ENCODE data around the gene CPEB4.

CPEB4 gene

DNA sequence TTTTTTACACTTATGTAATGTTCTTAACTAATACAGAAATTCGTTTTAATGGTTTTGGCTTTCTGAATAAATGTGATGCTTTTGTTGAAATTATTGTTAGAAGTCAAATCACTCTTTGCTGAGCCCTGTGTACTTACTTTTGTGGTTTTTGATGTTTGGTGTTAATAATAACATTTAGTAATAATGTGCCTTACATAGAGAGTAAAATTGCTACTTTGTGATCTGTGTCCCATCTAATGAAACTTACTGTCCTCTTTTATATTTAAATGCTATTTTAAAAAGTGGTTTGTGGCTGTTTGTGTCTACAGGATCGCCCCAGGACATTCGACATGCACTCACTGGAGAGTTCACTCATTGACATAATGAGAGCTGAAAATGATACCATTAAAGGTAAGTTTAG lies 22.1 kb downstream of the CPEB4 start:
- H3K4me2 ChIP-seq (ENCODE audit: low read length): no peak overlapping the region
- no peak overlapping the region for H3K4me3 ChIP-seq (ENCODE audit: low read depth, low read length)
- no peak overlapping the region for H4K12ac ChIP-seq (ENCODE audit: low read depth, low read length)
- no peak overlapping the region for H2BK12ac ChIP-seq (ENCODE audit: low read length)
- no CpG with 5 or more reads among the region's 3 CpGs for WGBS (ENCODE audit: extremely low coverage, insufficient coverage, insufficient read length)
- no peak overlapping the region for H3K14ac ChIP-seq (ENCODE audit: low read length)
- no peak overlapping the region for H2BK120ac ChIP-seq (ENCODE audit: insufficient read depth, low read length, poor library complexity)
- H3K79me1 ChIP-seq (ENCODE audit: low read length): no peaks in the 10 kb centered on the region
- no peak overlapping the region for H2AFZ ChIP-seq (ENCODE audit: insufficient read depth, low read length, poor library complexity)
- H4K91ac ChIP-seq (ENCODE audit: low read depth, low read length): no peak overlapping the region
- H3K4me1 ChIP-seq (ENCODE audit: control insufficient read depth in 1 of 2, insufficient read depth in 2 of 2, low read length in 2 of 2): no peaks in the 10 kb centered on the region
- no peaks in the 10 kb centered on the region for H3K9me3 ChIP-seq (ENCODE audit: insufficient read depth, low read depth, low read length)
- no peak for DNase-seq
- H4K8ac ChIP-seq (ENCODE audit: low read depth, low read length): no peak overlapping the region
- H3K4ac ChIP-seq (ENCODE audit: low read depth, low read length): no peak overlapping the region
- no peaks in the 10 kb centered on the region for H3K27me3 ChIP-seq (ENCODE audit: insufficient read depth, low read length)
- H2AK5ac ChIP-seq (ENCODE audit: low read length): no peak overlapping the region
- no peaks in the 10 kb centered on the region for H3K79me2 ChIP-seq (ENCODE audit: control insufficient read depth, insufficient read depth, low read length, poor library complexity)
- no peak overlapping the region for H3K9ac ChIP-seq (ENCODE audit: low read length)
- H2BK5ac ChIP-seq (ENCODE audit: low read depth, low read length, poor library complexity): no peak overlapping the region
- no peak overlapping the region for H3K23ac ChIP-seq (ENCODE audit: low read length)
- peaks cover 1 to 4% of the 10 kb centered on the region in 2 experiments for H3K36me3 ChIP-seq (ENCODE audit: control insufficient read depth in 1 of 2, insufficient read depth in 2 of 2, low read length in 2 of 2)
- H3K27ac ChIP-seq (ENCODE audit: low read depth, low read length): no peak overlapping the region
- H3K18ac ChIP-seq (ENCODE audit: low read length): no peak overlapping the region

DNA sequence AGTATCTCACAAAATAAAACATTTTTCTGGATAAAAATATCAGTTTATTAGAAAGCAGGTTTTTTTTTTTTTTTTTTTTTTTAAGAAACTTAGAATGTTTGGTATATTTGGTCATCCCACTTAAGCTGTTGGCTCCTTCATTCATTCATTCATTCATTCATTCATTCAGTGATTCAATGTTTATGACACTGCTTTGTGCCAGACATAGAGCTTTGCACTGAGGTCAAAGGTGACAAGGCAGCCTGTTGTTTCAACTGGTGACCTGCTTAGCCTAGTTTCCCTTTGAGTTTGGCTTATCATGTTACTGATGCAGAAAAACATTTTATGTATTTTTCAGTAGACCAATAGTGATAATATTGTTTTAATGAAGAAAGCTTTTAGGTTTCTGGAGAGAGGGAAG lies 23.5 kb downstream of the CPEB4 start:
- Histone ChIP-seq H3K4me3 (ENCODE audit: low read depth, low read length) (no peak overlapping the region), H3K9me3 (ENCODE audit: insufficient read depth, low read depth, low read length) (no peaks in the 10 kb centered on the region), H3K79me1 (ENCODE audit: low read length) (no peaks in the 10 kb centered on the region), H2BK5ac (ENCODE audit: low read depth, low read length, poor library complexity) (no peak overlapping the region), H3K18ac (ENCODE audit: low read length) (no peak overlapping the region), H2AK5ac (ENCODE audit: low read length) (no peak overlapping the region), H3K27ac (ENCODE audit: low read depth, low read length) (no peak overlapping the region), H3K79me2 (ENCODE audit: control insufficient read depth, insufficient read depth, low read length, poor library complexity) (no peaks in the 10 kb centered on the region), H3K36me3 (ENCODE audit: control insufficient read depth in 1 of 2, insufficient read depth in 2 of 2, low read length in 2 of 2) (peaks cover 1 to 3% of the 10 kb centered on the region in 2 experiments), H3K27me3 (ENCODE audit: insufficient read depth, low read length) (no peaks in the 10 kb centered on the region), H2BK12ac (ENCODE audit: low read length) (no peak overlapping the region), H3K23ac (ENCODE audit: low read length) (no peak overlapping the region), H2AFZ (ENCODE audit: insufficient read depth, low read length, poor library complexity) (no peak overlapping the region), H4K8ac (ENCODE audit: low read depth, low read length) (no peak overlapping the region), H4K91ac (ENCODE audit: low read depth, low read length) (no peak overlapping the region), H2BK120ac (ENCODE audit: insufficient read depth, low read length, poor library complexity) (no peak overlapping the region), H3K4me1 (ENCODE audit: control insufficient read depth in 1 of 2, insufficient read depth in 2 of 2, low read length in 2 of 2) (no peaks in the 10 kb centered on the region), H3K9ac (ENCODE audit: low read length) (no peak overlapping the region), H3K4ac (ENCODE audit: low read depth, low read length) (no peak overlapping the region), H4K12ac (ENCODE audit: low read depth, low read length) (no peak overlapping the region), H3K14ac (ENCODE audit: low read length) (no peak overlapping the region), H3K4me2 (ENCODE audit: low read length) (no peak overlapping the region)
- DNase-seq: no peak

DNA sequence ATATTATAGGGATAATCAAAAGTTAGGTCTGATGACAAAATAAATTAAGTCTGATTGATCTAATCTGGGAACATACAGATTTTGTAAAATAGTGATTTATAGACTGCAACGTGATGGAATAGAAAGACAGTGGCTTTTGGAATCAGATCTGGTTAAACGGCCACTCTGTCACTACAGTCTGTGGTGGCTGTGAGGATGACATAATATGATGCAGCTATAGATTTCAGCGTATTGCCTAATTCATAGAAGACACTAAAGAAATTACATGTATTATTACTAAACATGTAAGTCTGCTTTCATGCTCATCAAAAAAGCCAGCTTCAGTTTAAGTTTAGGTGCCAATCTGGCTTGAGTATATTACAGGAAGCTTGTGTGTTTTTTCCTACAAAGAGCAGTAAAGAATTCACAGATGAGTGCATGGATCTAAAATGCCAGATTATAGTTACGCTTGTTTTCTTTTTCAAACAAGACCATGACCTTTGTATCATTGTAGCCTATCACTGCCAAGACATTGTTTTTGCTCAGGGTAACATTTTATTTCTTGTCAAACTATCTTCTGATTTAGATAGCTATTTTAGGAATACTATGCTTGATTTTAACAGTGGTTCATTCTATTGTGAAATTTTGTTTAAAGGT lies 25.7 kb downstream of the CPEB4 start:
- H2BK120ac ChIP-seq (ENCODE audit: insufficient read depth, low read length, poor library complexity): no peak overlapping the region
- H3K23ac ChIP-seq (ENCODE audit: low read length): no peak overlapping the region

DNA sequence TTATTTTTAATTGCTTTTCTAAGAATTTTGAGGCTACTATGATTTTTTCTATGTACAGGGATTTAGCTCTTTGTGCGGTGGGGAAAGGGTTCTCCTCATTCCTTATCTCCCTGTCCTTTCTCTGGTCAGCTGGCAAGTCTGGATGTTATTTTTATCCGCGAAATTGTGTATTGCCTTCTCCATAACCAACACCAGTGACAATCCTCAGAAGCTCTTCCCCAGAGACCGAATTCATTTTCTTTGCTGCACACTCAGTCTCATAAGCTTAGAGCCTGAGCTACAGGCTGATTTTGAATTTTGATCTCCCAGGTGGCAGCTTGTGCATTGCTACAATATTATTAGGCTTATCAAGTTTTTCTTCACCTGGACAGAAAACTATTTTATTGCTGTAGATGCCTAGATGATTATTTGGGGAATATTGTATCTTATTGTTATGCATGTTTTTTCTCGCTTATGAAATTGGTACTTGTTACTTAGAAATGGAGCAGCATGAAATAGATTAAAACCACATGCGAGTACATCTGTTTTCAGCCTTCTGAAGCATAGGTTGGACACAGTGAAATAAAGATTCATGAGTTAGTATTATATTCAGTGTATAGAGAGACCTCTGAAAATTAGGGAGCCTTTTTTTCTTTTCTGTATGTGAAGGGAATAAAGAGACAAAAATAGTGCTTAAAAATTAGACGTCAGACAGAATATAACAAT lies 27.3 kb downstream of the CPEB4 start:
- H2BK120ac ChIP-seq (ENCODE audit: insufficient read depth, low read length, poor library complexity): no peak overlapping the region
- H3K4me1 ChIP-seq (ENCODE audit: control insufficient read depth in 1 of 2, insufficient read depth in 2 of 2, low read length in 2 of 2): peaks cover 0 to 3% of the 10 kb centered on the region in 2 experiments
- H4K8ac ChIP-seq (ENCODE audit: low read depth, low read length): no peak overlapping the region
- H3K36me3 ChIP-seq (ENCODE audit: control insufficient read depth in 1 of 2, insufficient read depth in 2 of 2, low read length in 2 of 2): peaks cover 1 to 3% of the 10 kb centered on the region in 2 experiments
- no peak overlapping the region for H4K12ac ChIP-seq (ENCODE audit: low read depth, low read length)
- no peak overlapping the region for H3K4me2 ChIP-seq (ENCODE audit: low read length)
- H3K18ac ChIP-seq (ENCODE audit: low read length): no peak overlapping the region
- H3K4me3 ChIP-seq (ENCODE audit: low read depth, low read length): no peak overlapping the region
- H2BK12ac ChIP-seq (ENCODE audit: low read length): no peak overlapping the region
- no peak for DNase-seq
- H3K79me1 ChIP-seq (ENCODE audit: low read length): no peaks in the 10 kb centered on the region
- H2AFZ ChIP-seq (ENCODE audit: insufficient read depth, low read length, poor library complexity): no peak overlapping the region
- H2BK5ac ChIP-seq (ENCODE audit: low read depth, low read length, poor library complexity): no peak overlapping the region
- no peaks in the 10 kb centered on the region for H3K27me3 ChIP-seq (ENCODE audit: insufficient read depth, low read length)
- WGBS (ENCODE audit: extremely low coverage, insufficient coverage, insufficient read length): no CpG with 5 or more reads among the region's 7 CpGs
- H3K27ac ChIP-seq (ENCODE audit: low read depth, low read length): no peak overlapping the region
- H3K79me2 ChIP-seq (ENCODE audit: control insufficient read depth, insufficient read depth, low read length, poor library complexity): no peaks in the 10 kb centered on the region
- H4K91ac ChIP-seq (ENCODE audit: low read depth, low read length): no peak overlapping the region
- H3K9me3 ChIP-seq (ENCODE audit: insufficient read depth, low read depth, low read length): no peaks in the 10 kb centered on the region
- H2AK5ac ChIP-seq (ENCODE audit: low read length): no peak overlapping the region
- no peak overlapping the region for H3K4ac ChIP-seq (ENCODE audit: low read depth, low read length)
- H3K23ac ChIP-seq (ENCODE audit: low read length): no peak overlapping the region
- no peak overlapping the region for H3K9ac ChIP-seq (ENCODE audit: low read length)
- H3K14ac ChIP-seq (ENCODE audit: low read length): no peak overlapping the region

More for the DNA sequence above, 25.7 kb downstream of the CPEB4 start:
- Histone ChIP-seq H3K18ac (ENCODE audit: low read length) (no peak overlapping the region), H2AFZ (ENCODE audit: insufficient read depth, low read length, poor library complexity) (no peak overlapping the region), H2BK5ac (ENCODE audit: low read depth, low read length, poor library complexity) (no peak overlapping the region), H3K9me3 (ENCODE audit: insufficient read depth, low read depth, low read length) (no peaks in the 10 kb centered on the region), H3K4me2 (ENCODE audit: low read length) (no peak overlapping the region), H3K27me3 (ENCODE audit: insufficient read depth, low read length) (no peaks in the 10 kb centered on the region), H3K4me1 (ENCODE audit: control insufficient read depth in 1 of 2, insufficient read depth in 2 of 2, low read length in 2 of 2) (peaks cover 0 to 3% of the 10 kb centered on the region in 2 experiments), H3K14ac (ENCODE audit: low read length) (no peak overlapping the region), H3K27ac (ENCODE audit: low read depth, low read length) (no peak overlapping the region), H4K8ac (ENCODE audit: low read depth, low read length) (no peak overlapping the region), H3K9ac (ENCODE audit: low read length) (no peak overlapping the region), H3K79me2 (ENCODE audit: control insufficient read depth, insufficient read depth, low read length, poor library complexity) (no peaks in the 10 kb centered on the region), H4K12ac (ENCODE audit: low read depth, low read length) (no peak overlapping the region), H3K4ac (ENCODE audit: low read depth, low read length) (no peak overlapping the region), H2AK5ac (ENCODE audit: low read length) (no peak overlapping the region), H3K36me3 (ENCODE audit: control insufficient read depth in 1 of 2, insufficient read depth in 2 of 2, low read length in 2 of 2) (peaks cover 1 to 3% of the 10 kb centered on the region in 2 experiments), H4K91ac (ENCODE audit: low read depth, low read length) (no peak overlapping the region), H3K79me1 (ENCODE audit: low read length) (no peaks in the 10 kb centered on the region), H2BK12ac (ENCODE audit: low read length) (no peak overlapping the region), H3K4me3 (ENCODE audit: low read depth, low read length) (no peak overlapping the region)
- no CpG with 5 or more reads among the region's 4 CpGs for WGBS (ENCODE audit: extremely low coverage, insufficient coverage, insufficient read length)
- DNase-seq: no peak
